ENCODE data around the gene OR4F6.

DNA sequence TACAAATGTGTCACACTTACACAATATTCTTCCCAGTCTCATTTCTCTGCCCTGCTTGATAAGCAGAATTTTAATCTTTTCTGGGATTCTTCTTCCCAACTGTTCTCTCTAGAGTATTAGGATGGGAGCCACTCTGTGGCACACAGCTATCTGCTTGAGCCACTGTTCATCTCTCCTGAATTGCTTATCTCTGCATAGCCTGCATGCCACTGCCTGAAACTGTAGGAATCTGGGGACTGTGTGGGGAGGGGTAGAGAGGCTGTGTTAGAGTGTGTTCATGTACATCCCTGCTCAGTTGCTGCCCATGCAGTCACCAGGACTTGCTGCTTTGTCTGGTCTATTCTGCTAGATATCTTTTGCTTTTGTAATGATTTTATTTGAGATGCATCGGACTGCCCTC, 2.3 kb upstream of the OR4F6 start:
- TF ChIP-seq, protein P1, sequence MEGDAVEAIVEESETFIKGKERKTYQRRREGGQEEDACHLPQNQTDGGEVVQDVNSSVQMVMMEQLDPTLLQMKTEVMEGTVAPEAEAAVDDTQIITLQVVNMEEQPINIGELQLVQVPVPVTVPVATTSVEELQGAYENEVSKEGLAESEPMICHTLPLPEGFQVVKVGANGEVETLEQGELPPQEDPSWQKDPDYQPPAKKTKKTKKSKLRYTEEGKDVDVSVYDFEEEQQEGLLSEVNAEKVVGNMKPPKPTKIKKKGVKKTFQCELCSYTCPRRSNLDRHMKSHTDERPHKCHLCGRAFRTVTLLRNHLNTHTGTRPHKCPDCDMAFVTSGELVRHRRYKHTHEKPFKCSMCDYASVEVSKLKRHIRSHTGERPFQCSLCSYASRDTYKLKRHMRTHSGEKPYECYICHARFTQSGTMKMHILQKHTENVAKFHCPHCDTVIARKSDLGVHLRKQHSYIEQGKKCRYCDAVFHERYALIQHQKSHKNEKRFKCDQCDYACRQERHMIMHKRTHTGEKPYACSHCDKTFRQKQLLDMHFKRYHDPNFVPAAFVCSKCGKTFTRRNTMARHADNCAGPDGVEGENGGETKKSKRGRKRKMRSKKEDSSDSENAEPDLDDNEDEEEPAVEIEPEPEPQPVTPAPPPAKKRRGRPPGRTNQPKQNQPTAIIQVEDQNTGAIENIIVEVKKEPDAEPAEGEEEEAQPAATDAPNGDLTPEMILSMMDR (IDR thresholded peaks at IDR 0.05): no peak
- TF ChIP-seq, protein P2, sequence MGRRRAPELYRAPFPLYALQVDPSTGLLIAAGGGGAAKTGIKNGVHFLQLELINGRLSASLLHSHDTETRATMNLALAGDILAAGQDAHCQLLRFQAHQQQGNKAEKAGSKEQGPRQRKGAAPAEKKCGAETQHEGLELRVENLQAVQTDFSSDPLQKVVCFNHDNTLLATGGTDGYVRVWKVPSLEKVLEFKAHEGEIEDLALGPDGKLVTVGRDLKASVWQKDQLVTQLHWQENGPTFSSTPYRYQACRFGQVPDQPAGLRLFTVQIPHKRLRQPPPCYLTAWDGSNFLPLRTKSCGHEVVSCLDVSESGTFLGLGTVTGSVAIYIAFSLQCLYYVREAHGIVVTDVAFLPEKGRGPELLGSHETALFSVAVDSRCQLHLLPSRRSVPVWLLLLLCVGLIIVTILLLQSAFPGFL (CRISPR knock-in tag; IDR thresholded peaks at IDR 0.05; ENCODE audit: borderline replicate concordance): no peak
- TF ChIP-seq NR2C2 (CRISPR knock-in tag; IDR thresholded peaks at IDR 0.05): no peak
- TF ChIP-seq, protein P3, sequence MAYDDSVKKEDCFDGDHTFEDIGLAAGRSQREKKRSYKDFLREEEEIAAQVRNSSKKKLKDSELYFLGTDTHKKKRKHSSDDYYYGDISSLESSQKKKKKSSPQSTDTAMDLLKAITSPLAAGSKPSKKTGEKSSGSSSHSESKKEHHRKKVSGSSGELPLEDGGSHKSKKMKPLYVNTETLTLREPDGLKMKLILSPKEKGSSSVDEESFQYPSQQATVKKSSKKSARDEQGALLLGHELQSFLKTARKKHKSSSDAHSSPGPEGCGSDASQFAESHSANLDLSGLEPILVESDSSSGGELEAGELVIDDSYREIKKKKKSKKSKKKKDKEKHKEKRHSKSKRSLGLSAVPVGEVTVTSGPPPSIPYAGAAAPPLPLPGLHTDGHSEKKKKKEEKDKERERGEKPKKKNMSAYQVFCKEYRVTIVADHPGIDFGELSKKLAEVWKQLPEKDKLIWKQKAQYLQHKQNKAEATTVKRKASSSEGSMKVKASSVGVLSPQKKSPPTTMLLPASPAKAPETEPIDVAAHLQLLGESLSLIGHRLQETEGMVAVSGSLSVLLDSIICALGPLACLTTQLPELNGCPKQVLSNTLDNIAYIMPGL (CRISPR knock-in tag; IDR thresholded peaks at IDR 0.05): no peak
- TF ChIP-seq, protein P4, sequence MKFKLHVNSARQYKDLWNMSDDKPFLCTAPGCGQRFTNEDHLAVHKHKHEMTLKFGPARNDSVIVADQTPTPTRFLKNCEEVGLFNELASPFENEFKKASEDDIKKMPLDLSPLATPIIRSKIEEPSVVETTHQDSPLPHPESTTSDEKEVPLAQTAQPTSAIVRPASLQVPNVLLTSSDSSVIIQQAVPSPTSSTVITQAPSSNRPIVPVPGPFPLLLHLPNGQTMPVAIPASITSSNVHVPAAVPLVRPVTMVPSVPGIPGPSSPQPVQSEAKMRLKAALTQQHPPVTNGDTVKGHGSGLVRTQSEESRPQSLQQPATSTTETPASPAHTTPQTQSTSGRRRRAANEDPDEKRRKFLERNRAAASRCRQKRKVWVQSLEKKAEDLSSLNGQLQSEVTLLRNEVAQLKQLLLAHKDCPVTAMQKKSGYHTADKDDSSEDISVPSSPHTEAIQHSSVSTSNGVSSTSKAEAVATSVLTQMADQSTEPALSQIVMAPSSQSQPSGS (CRISPR knock-in tag; IDR thresholded peaks at IDR 0.05; ENCODE audit: borderline replicate concordance, low read depth): no peak
- TF ChIP-seq ESRRA (CRISPR knock-in tag; IDR thresholded peaks at IDR 0.05; ENCODE audit: borderline replicate concordance): no peak
- TF ChIP-seq, protein P5, sequence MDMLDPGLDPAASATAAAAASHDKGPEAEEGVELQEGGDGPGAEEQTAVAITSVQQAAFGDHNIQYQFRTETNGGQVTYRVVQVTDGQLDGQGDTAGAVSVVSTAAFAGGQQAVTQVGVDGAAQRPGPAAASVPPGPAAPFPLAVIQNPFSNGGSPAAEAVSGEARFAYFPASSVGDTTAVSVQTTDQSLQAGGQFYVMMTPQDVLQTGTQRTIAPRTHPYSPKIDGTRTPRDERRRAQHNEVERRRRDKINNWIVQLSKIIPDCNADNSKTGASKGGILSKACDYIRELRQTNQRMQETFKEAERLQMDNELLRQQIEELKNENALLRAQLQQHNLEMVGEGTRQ (CRISPR knock-in tag; IDR thresholded peaks at IDR 0.05): no peak
- no peak for TF ChIP-seq CREM (CRISPR knock-in tag; IDR thresholded peaks at IDR 0.05)
- TF ChIP-seq ZNF416 (CRISPR knock-in tag; IDR thresholded peaks at IDR 0.05): no peak
